ENCODE results near the gene SLC6A6. TPM values are rescaled to one million over a fixed set of nuclear protein-coding genes. Genes with fewer than 3 reads are reported as not detected.

SLC6A6 gene
- total and polyA plus RNA-seq, 2 experiments from 2014 or later: 27.5 to 150 TPM

- no peak overlapping the region; the same call in 1 of the 2 replicates for H3K27ac Mint-ChIP-seq
- Histone ChIP-seq H3K36me3 (ENCODE audit: insufficient read depth) (no peaks in the 10 kb centered on the region), H3K79me2 (replicated peaks; ENCODE audit: insufficient read depth) (peaks cover 71% of the 10 kb centered on the region)
Measured at GRCh38 chr3:14429640-14430039, 27.2 kb downstream of the SLC6A6 start.

More at GRCh38 chr3:14429640-14430039, 27.2 kb downstream of the SLC6A6 start:
- Histone ChIP-seq H3K4me3 (no peak overlapping the region), H4K20me1 (replicated peaks; ENCODE audit: insufficient read depth) (peaks cover 27% of the 10 kb centered on the region), H3K4me2 (no peak overlapping the region), H3K27me3 (ENCODE audit: insufficient read depth) (no peaks in the 10 kb centered on the region), H3K9me2 (ENCODE audit: insufficient read depth) (no peaks in the 10 kb centered on the region), H2AFZ (no peak overlapping the region), H3K4me1 (ENCODE audit: insufficient read depth) (peaks cover 26% of the 10 kb centered on the region), H3K27ac (ENCODE audit: low read depth) (no peak overlapping the region), H3F3A (replicated peaks; ENCODE audit: low read depth) (no peaks in the 10 kb centered on the region)
- ATAC-seq (no peak), DNase-seq (ENCODE audit: low spot score) (no peak)
- Mint-ChIP-seq H3K4me1 (peaks cover 50% of the 10 kb centered on the region), H3K36me3 (ENCODE audit: low read depth) (no peaks in the 10 kb centered on the region), H3K9me3 (no peaks in the 10 kb centered on the region), H3K4me3 (no peak overlapping the region), H3K27me3 (ENCODE audit: insufficient read depth, low read depth, poor library complexity) (peaks cover 6% of the 10 kb centered on the region)
- TF ChIP-seq REST (IDR thresholded peaks at IDR 0.05; ENCODE audit: unreplicated experiment) (no peak), NANOG (IDR thresholded peaks at IDR 0.05; ENCODE audit: borderline replicate concordance) (no peak), EZH2phosphoT487 (IDR thresholded peaks at IDR 0.05; ENCODE audit: unreplicated experiment) (no peak), CTCF (conservative IDR thresholded peaks at IDR 0.05; ENCODE audit: low read depth in 2 of 2) (no peak), ZNF331 (CRISPR knock-in tag; IDR thresholded peaks at IDR 0.05; ENCODE audit: low read depth) (no peak), JUNB (IDR thresholded peaks at IDR 0.05; ENCODE audit: unreplicated experiment) (no peak), STAT1 (IDR thresholded peaks at IDR 0.05; ENCODE audit: unreplicated experiment) (no peak), ZNF462 (CRISPR knock-in tag; IDR thresholded peaks at IDR 0.05) (no peak), EZH2 (IDR thresholded peaks at IDR 0.05; ENCODE audit: low read depth, unreplicated experiment) (no peak), POLR2AphosphoS5 (IDR thresholded peaks at IDR 0.05; ENCODE audit: low read depth) (no peak), ETS1 (IDR thresholded peaks at IDR 0.05) (no peak), CREB1 (CRISPR knock-in tag; IDR thresholded peaks at IDR 0.05; ENCODE audit: low read depth) (no peak), ZNF114 (CRISPR knock-in tag; IDR thresholded peaks at IDR 0.05) (no peak)

Data from GM23338 (cell line).